ENCODE data around the gene GTF2E1. TPM values are rescaled to one million over a fixed set of nuclear protein-coding genes. Genes with fewer than 3 reads are reported as not detected.

Gene GTF2E1
- total RNA-seq, 1 donor from 2014 or later, result 34.3 TPM

DNA sequence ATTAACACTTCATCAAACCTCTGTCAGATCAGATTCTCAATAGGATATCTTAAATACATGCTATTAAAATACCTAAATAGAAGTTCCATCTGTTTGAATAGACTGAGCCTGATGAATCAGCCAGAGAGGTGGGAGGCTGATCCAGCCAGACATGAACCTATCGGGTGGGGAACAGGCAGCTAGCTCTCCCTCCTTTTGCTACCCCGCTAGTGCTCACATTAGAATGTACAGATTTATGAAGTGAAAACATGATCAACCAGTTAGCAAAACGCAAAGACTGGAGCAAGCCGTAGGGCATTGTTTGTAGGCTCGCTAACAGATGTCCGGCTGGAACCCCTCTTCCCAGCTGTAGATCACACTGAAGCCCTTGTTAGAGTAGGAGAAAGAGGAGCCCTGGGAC, 54.4 kb downstream of the GTF2E1 start:
- no peaks in the 10 kb centered on the region for H3K36me3 Mint-ChIP-seq (ENCODE audit: low read depth)
- no peak overlapping the region for H3K4me3 Mint-ChIP-seq
- no peak overlapping the region for H3K27ac Mint-ChIP-seq (ENCODE audit: unreplicated experiment)
- DNase-seq (ENCODE audit: low read depth, low spot score), result no peak
- peaks cover 39% of the 10 kb centered on the region for H3K4me1 Mint-ChIP-seq
- H3K9me3 Mint-ChIP-seq, result no peaks in the 10 kb centered on the region
- TF ChIP-seq, protein P1, sequence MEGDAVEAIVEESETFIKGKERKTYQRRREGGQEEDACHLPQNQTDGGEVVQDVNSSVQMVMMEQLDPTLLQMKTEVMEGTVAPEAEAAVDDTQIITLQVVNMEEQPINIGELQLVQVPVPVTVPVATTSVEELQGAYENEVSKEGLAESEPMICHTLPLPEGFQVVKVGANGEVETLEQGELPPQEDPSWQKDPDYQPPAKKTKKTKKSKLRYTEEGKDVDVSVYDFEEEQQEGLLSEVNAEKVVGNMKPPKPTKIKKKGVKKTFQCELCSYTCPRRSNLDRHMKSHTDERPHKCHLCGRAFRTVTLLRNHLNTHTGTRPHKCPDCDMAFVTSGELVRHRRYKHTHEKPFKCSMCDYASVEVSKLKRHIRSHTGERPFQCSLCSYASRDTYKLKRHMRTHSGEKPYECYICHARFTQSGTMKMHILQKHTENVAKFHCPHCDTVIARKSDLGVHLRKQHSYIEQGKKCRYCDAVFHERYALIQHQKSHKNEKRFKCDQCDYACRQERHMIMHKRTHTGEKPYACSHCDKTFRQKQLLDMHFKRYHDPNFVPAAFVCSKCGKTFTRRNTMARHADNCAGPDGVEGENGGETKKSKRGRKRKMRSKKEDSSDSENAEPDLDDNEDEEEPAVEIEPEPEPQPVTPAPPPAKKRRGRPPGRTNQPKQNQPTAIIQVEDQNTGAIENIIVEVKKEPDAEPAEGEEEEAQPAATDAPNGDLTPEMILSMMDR (conservative IDR thresholded peaks at IDR 0.05), result no peak
- no peaks in the 10 kb centered on the region for H3K27me3 Mint-ChIP-seq (ENCODE audit: low read depth)

GRCh38 chr3:120797857-120798256, 55.3 kb downstream of the GTF2E1 start:
- no peaks in the 10 kb centered on the region for H3K27me3 Mint-ChIP-seq (ENCODE audit: low read depth)
- peaks cover 39% of the 10 kb centered on the region for H3K4me1 Mint-ChIP-seq
- DNase-seq (ENCODE audit: low read depth, low spot score), result no peak
- H3K9me3 Mint-ChIP-seq, result no peaks in the 10 kb centered on the region
- H3K27ac Mint-ChIP-seq (ENCODE audit: unreplicated experiment), result no peak overlapping the region
- TF ChIP-seq, protein P1 (conservative IDR thresholded peaks at IDR 0.05), result no peak
- no peaks in the 10 kb centered on the region for H3K36me3 Mint-ChIP-seq (ENCODE audit: low read depth)
- no peak overlapping the region for H3K4me3 Mint-ChIP-seq

- peaks cover 34% of the 10 kb centered on the region for H3K4me1 Mint-ChIP-seq
- no peaks in the 10 kb centered on the region for H3K9me3 Mint-ChIP-seq
- no peak overlapping the region for H3K27ac Mint-ChIP-seq (ENCODE audit: unreplicated experiment)
- H3K27me3 Mint-ChIP-seq (ENCODE audit: low read depth), result no peaks in the 10 kb centered on the region
- H3K36me3 Mint-ChIP-seq (ENCODE audit: low read depth), result no peaks in the 10 kb centered on the region
- no peak overlapping the region for H3K4me3 Mint-ChIP-seq
- TF ChIP-seq, protein P1 (conservative IDR thresholded peaks at IDR 0.05), result no peak
- DNase-seq (ENCODE audit: low read depth, low spot score), result no peak
Observed at GRCh38 chr3:120798346-120798745, 55.8 kb downstream of the GTF2E1 start.

- no peak for DNase-seq (ENCODE audit: low read depth, low spot score)
- no peak overlapping the region for H3K4me3 Mint-ChIP-seq
- no peaks in the 10 kb centered on the region for H3K27me3 Mint-ChIP-seq (ENCODE audit: low read depth)
- no peaks in the 10 kb centered on the region for H3K36me3 Mint-ChIP-seq (ENCODE audit: low read depth)
- TF ChIP-seq, protein P1 (conservative IDR thresholded peaks at IDR 0.05), result no peak
- H3K27ac Mint-ChIP-seq (ENCODE audit: unreplicated experiment), result no peak overlapping the region
- no peaks in the 10 kb centered on the region for H3K9me3 Mint-ChIP-seq
- H3K4me1 Mint-ChIP-seq, result peaks cover 23% of the 10 kb centered on the region
Observed at GRCh38 chr3:120800625-120801024, 58.1 kb downstream of the GTF2E1 start.

- TF ChIP-seq, protein P1 (conservative IDR thresholded peaks at IDR 0.05), result no peak
- Mint-ChIP-seq H3K4me1 (peaks cover 18% of the 10 kb centered on the region), H3K27ac (ENCODE audit: unreplicated experiment) (no peak overlapping the region), H3K27me3 (ENCODE audit: low read depth) (no peaks in the 10 kb centered on the region), H3K36me3 (ENCODE audit: low read depth) (no peaks in the 10 kb centered on the region), H3K9me3 (no peaks in the 10 kb centered on the region), H3K4me3 (no peak overlapping the region)
- DNase-seq (ENCODE audit: low read depth, low spot score), result no peak
Observed at GRCh38 chr3:120801484-120801883, 58.9 kb downstream of the GTF2E1 start.

- Mint-ChIP-seq H3K36me3 (ENCODE audit: low read depth) (no peaks in the 10 kb centered on the region), H3K4me3 (no peak overlapping the region), H3K4me1 (peaks cover 4% of the 10 kb centered on the region), H3K9me3 (no peaks in the 10 kb centered on the region), H3K27ac (ENCODE audit: unreplicated experiment) (no peak overlapping the region), H3K27me3 (ENCODE audit: low read depth) (no peaks in the 10 kb centered on the region)
- DNase-seq (ENCODE audit: low read depth, low spot score), result no peak
- TF ChIP-seq, protein P1 (conservative IDR thresholded peaks at IDR 0.05), result no peak
Observed at GRCh38 chr3:120802916-120803315, 60.4 kb downstream of the GTF2E1 start.

Data from neural crest cell (in vitro differentiated cells).